ENCODE results near the gene SLC39A8.

DNA sequence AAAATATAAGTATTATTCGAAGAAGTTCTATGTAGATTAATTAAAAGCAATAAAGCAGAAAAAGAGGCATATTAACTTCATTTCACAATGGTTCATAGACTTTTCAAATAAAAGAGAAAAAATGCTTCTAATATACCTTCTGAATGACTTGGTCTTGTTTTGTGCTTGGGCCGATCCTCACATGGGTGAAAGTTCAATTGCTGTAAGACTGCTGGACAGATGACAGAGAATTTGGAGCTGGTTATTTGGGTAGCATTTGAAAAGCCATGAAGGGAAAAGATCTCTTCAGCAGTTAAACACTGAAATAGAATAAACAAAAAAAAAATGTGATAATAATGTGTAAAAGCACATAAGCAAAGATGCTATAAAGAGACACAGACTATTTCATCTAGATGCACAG, 29.8 kb downstream of the SLC39A8 start:
- TF ChIP-seq, protein P1, sequence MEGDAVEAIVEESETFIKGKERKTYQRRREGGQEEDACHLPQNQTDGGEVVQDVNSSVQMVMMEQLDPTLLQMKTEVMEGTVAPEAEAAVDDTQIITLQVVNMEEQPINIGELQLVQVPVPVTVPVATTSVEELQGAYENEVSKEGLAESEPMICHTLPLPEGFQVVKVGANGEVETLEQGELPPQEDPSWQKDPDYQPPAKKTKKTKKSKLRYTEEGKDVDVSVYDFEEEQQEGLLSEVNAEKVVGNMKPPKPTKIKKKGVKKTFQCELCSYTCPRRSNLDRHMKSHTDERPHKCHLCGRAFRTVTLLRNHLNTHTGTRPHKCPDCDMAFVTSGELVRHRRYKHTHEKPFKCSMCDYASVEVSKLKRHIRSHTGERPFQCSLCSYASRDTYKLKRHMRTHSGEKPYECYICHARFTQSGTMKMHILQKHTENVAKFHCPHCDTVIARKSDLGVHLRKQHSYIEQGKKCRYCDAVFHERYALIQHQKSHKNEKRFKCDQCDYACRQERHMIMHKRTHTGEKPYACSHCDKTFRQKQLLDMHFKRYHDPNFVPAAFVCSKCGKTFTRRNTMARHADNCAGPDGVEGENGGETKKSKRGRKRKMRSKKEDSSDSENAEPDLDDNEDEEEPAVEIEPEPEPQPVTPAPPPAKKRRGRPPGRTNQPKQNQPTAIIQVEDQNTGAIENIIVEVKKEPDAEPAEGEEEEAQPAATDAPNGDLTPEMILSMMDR (IDR thresholded peaks at IDR 0.05; ENCODE audit: low read depth, low read length, poor library complexity, severe bottlenecking), result no peak
- no peak for TF ChIP-seq EZH2phosphoT487 (IDR thresholded peaks at IDR 0.05; ENCODE audit: borderline replicate concordance, low read length)

All from DOHH2 (cell line).